Measurements from ENCODE around the gene ANKRD53. TPM values are rescaled to one million over a fixed set of nuclear protein-coding genes. Genes with fewer than 3 reads are reported as not detected.
A peak's percentile ranks its signal among the peaks of the same experiment; 100 is the strongest.
"Not testable (repeated sequence)": the region's sequence is repeated elsewhere in the genome, so short reads cannot be mapped to it uniquely, and the experiment has no call there.

The ANKRD53 gene
- total RNA-seq, 1 donor from 2014 or later: 17.6 TPM

GRCh38 chr2:70988151-70988550 is 9.7 kb downstream of the ANKRD53 start:
- DNase-seq (ENCODE audit: low spot score): peak; percentile 71

DNA sequence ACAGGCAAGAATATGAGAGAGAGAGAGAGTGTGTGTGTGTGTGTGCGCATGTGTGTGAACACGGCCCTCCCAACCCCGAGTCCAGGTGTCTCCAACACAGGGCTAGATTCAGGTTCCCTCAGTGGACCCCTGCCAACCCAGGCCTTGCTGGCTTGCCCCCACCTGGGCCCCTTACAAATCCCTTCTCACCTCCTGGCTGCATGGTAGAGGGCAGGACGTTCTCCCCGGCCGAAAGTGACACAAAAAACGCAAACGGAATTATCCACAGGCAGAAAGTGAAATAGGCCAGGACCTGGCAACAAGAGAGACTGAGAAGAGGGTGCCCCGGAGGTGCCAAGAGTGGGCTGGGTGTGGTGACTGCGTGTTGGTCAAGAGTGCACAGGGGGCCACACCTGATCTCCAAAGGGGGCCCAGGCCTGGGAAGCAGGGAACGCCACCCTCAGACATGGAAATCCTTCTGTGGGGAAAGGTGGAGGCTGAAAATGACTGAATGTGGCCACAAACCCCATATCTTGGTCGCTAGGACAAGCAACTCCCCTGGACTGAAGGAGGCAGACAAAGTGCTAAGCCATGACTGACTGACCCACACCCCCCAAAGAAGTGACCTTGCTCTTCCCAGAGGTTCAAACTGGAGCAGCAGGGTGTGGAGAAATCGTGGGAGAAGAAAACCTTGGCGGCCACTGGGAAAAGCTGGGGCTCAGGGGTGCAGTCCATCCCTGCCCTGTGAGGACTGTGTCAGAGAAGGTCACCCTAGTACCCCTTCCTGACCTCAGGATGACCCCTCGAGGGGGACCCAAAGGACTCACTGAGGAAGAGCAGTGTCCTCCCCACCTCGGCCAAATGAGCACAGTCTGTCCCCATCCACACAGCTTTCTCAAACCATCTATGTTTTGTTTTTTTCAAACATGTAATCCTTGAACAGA is 10.6 kb downstream of the ANKRD53 start:
- peak; percentile 67 for DNase-seq (ENCODE audit: low spot score)

- peak; percentile 39 for DNase-seq (ENCODE audit: low spot score)
These were observed 11.8 kb downstream of the ANKRD53 start for GRCh38 chr2:70990216-70990615.

DNA sequence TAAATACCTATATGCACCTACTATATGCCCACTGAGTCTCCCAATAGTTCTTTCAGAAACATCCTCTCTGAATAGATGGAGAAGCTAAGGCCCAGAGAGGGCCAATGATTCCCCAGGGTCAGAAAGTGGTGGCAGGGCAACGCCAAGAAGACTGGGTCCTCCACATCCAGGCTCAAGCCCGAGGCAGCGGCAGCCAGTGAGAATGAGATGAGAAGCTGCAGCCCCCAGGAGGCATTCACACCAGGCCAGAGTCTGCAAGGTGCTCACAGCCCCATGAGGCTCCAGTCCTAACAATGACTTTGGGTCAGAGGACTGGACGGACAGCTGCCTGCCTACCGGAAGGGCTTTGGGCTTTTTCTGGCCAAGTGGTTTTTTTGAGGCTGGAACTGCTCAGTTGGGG is 12.7 kb downstream of the ANKRD53 start:
- peak; percentile 59 for DNase-seq (ENCODE audit: low spot score)

GRCh38 chr2:70991742-70992141 is 13.3 kb downstream of the ANKRD53 start:
- DNase-seq (ENCODE audit: low spot score): peak; percentile 60

DNA sequence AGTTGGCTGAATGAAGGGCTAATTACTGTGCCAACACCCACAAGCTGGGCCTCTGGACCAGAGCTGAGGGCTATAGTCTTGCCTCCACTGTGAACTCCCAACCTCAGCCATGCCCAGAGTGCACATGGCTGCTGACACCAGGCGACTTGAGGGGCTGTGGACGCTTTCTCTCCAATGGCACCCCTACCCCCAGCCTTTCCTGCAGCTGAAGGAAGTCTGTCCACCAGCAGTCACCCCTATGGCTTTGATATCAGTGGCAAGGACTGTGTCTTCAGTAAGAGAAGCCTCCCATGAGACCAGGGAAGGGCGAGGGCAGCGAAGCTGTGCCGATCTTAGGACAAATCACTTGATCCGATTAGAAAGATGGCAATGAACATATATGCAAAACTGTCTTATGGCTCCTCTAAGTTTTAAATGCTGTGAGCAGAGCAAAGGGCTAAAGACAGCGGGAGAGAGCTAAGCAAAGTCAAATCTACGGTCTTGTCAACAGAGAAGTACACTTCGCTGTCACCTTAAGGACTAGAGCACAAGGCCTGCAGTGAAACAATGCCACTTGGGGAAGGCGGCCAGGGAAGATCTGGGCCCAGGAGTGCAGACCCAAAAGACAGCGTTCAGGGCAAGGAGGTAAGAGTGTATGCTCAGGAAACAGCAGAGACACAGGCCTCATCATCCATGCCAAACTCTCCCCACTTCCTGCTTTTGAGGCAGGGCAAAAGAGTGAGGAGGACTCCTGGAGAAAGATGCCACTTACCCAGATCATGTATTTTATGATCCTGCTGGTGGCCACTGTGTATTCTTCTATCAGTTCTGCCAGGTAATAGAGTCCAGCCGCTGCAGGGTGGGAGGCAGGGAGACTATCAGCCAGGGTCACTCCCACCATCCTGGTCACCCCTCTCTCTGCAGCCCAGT is 14.8 kb downstream of the ANKRD53 start:
- peak; percentile 60 for DNase-seq (ENCODE audit: low spot score)

DNA sequence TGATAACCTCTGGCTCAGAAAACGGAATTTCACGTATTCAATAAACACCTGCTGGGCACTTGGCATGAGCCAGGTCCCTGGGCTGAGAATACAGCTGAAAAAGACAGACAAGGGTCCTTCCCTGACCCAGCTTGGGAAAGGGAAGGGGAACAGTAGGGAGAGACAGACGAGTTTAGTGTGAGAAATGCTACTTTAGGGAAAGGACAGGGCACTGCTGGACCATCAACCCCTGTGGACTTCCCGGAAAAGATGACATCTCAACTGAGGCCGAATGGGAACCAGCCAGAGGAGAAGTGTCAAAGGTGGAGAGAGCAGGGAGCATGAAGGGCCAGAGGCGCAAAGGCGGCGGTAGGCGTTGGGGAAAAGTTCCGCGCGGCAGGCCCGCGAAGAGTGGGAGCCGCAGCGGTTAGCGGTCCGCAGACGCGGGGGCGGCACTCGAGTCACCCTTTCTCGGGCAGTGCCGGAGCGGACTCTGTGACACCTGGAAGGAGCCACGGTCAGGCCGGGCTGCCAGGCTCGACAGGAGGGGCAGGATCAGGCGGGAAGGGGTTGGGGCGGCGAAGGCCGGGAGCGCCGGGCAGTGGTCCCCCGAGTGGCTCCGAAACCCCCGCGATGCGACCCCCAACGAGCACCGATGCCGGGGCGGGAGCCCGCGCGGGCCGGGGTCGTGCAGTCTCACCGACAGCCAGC is 15.7 kb downstream of the ANKRD53 start:
- DNase-seq (ENCODE audit: low spot score): peak; percentile 90

- DNase-seq (ENCODE audit: low spot score): peak; percentile 97
These were observed 16.4 kb downstream of the ANKRD53 start, which contains the start of gene TEX261 for GRCh38 chr2:70994699-70995425. Gene TEX261 (minus strand): TSS chr2:70994873. CDS start chr2:70994757, 116 bp downstream.

GRCh38 chr2:70995426-70995729 is 16.9 kb downstream of the ANKRD53 start:
- peak; percentile 57 for DNase-seq (ENCODE audit: low spot score)

- not testable (repeated sequence) for DNase-seq (ENCODE audit: low spot score)
These were observed 20.5 kb downstream of the ANKRD53 start for GRCh38 chr2:70998885-70999284.

GRCh38 chr2:70999362-70999761 is 20.9 kb downstream of the ANKRD53 start:
- DNase-seq (ENCODE audit: low spot score): peak; percentile 41

- peak; percentile 43 for DNase-seq (ENCODE audit: low spot score)
These were observed 21.5 kb downstream of the ANKRD53 start for GRCh38 chr2:70999931-71000330.

- DNase-seq (ENCODE audit: low spot score): peak; percentile 93
These were observed 22.6 kb downstream of the ANKRD53 start for GRCh38 chr2:71000780-71001591.

- DNase-seq (ENCODE audit: low spot score): peak; percentile 62
These were observed 23.1 kb downstream of the ANKRD53 start for GRCh38 chr2:71001592-71001927.

GRCh38 chr2:71001981-71002570 is 23.6 kb downstream of the ANKRD53 start:
- peak; percentile 43 for DNase-seq (ENCODE audit: low spot score)

DNA sequence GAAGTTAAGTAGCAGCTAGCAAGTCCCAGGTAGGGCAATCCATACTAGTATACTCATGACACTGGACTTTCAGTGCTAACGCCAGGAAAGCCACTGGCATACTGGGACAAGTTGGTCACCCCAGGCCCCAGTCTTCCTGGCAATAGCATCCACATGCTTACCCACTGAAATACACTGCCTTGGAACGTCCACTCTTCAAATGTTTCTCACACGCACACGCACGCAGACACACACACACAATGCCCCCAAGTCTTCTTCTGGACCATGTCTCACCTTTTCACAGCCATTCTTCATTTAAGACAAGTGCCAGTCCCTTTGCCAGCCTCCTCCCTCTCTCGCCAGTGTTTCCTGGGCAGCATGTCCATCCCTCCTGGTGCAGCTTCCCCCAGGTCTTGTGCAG is 25.0 kb downstream of the ANKRD53 start:
- DNase-seq (ENCODE audit: low spot score): peak; percentile 30

DNA sequence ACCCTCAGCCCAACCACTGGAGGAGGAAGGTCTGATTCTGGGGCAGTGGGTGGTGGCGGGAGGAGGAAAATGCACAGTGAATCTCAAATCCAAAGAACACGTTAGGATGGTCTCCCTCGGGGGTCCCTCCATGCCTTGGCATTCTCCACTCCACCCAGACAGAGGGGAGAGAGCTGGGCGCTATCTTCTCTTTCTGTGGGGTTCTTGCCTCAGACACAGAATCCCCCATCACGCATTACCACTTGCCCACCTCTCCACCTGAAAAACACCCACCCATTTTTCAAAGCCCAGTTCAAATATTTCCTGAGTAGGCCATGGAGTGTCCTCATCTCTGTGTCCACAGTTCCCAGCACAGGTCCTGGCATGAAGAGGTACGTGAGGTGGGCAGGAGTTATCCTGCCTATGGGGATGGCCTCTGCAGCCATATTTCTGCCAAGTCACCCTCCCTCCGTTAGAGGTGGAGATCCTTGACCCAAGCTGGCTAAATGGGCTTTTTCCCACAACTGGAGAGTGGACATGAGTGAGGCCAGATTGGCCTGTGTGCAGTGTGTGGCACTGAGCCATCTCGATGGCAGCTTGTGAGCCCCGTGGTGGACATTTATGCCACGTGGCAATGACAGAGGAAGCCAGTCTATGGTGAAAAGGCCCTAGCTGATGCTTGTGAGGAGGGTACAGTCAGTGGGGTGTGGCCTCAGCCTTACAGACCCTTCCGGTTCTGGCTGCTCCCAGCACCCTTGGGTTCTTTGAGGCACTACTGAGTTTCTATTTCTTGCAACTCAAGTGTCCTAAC is 25.7 kb downstream of the ANKRD53 start:
- peak; percentile 62 for DNase-seq (ENCODE audit: low spot score)

- peak; percentile 43 for DNase-seq (ENCODE audit: low spot score)
These were observed 26.4 kb downstream of the ANKRD53 start for GRCh38 chr2:71004857-71005256.
